H1 (cell line): ENCODE data around the gene ZNF423. TPM values are rescaled to one million over a fixed set of nuclear protein-coding genes. Genes with fewer than 3 reads are reported as not detected.

ENCODE experiments used
- GABPA ChIP-seq: IDR thresholded peaks from 2 replicates; pipeline ENCODE4 v1.6.1; 2011; ENCODE audit warnings: mild to moderate bottlenecking, low read length, moderate library complexity, borderline replicate concordance; ENCODE audit not compliant: insufficient read depth
- polyA plus RNA-seq, 7 experiments: library from polyadenylated mRNA; depleted of rRNA in 3 of 7; stranded (reverse) in 5 of 7; unstranded in 2 of 7; fragments of >200 nt in 5 of 7; fragments of 200-250 nt in 2 of 7; gene quantifications; 1 replicate in 5 of 7; 2 replicates in 1 of 7; 4 replicates in 1 of 7; pipeline versions ENCODE4 v1.2.1 to v1.2.3, GENCODE V29; 2011 to 2013; ENCODE audit warnings: missing spikeins in 2 of 7, mixed read lengths in 2 of 7
- total RNA-seq: library from RNA; stranded (reverse); fragmentation: NEBNext Ultra II Directional; extraction: Animal tissue kit (Norgen Biotek cat#: 25700); gene quantifications from 2 replicates; pipeline ENCODE4 v1.2.1, GENCODE V29; 2021
- TF ChIP-seq, protein P1 (sequence below): IDR thresholded peaks from 2 replicates; pipeline ENCODE4 v1.6.1; 2012; ENCODE audit warnings: inconsistent platforms

ZNF423 gene
- total and polyA plus RNA-seq, 2 of the 8 experiments (the other 6 are each of a cell fraction or from before 2014, with no cell fraction given): 38.2 to 52.3 TPM

DNA sequence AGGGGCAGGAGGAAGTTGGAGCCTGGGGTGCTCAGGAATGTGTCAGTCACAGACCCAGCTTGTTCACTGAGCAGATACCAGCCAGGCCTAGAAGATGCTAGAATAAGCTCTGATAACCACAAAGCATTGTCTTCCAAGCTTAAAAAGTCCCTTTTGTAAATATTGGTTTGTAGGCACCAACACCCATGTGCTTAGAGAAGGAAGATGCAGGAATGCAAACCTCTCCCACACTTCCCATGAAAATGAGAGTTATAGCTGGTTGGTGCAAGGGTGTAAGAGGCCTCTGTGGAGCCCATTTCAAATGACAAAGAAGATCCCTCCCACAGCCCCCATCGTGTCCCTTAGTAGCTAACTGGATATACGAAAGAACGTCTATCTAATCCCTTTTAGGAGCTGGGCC is 272.0 kb downstream of the ZNF423 start (continued):
- TF ChIP-seq, protein P1, sequence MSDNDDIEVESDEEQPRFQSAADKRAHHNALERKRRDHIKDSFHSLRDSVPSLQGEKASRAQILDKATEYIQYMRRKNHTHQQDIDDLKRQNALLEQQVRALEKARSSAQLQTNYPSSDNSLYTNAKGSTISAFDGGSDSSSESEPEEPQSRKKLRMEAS: no peak
- TF ChIP-seq GABPA: no peak
- TF ChIP-seq, all 59 proteins: peak for 0
